Transverse colon (tissue), 4 donors: ENCODE data around the gene CXXC4. TPM values are rescaled to one million over a fixed set of nuclear protein-coding genes. Genes with fewer than 3 reads are reported as not detected.
A peak's percentile ranks its signal among the peaks of the same experiment; 100 is the strongest.

ENCODE experiments used
- DNase-seq: peaks from one replicate; pipeline ENCODE4 v3.0.0-alpha.2; 2019
- H3K27ac ChIP-seq, 4 donors: fragments of 200-600 bp; sonication (generic); 2 replicates each; pipeline ENCODE4 v1.5.1; 2016 to 2018; ENCODE audit warnings: inconsistent platforms in 4 of 4
- H3K27me3 ChIP-seq: fragments of 200-600 bp; sonication (generic); 2 replicates; pipeline ENCODE4 v1.5.1; 2017; ENCODE audit warnings: inconsistent platforms
- H3K36me3 ChIP-seq, 4 donors: fragments of 200-600 bp; sonication (generic); 2 replicates each; pipeline ENCODE4 v1.5.1; 2017 to 2019; ENCODE audit warnings: inconsistent platforms in 4 of 4
- H3K4me1 ChIP-seq, 4 donors: fragments of 200-600 bp; sonication (generic); 2 replicates each; pipeline ENCODE4 v1.5.1; 2017 to 2020; ENCODE audit warnings: inconsistent platforms in 4 of 4
- H3K4me3 ChIP-seq, 4 donors: fragments of 200-600 bp; sonication (generic); 1 replicate in 1 of 4; 2 replicates in 3 of 4; pipeline versions ENCODE4 v1.5.1 to v1.6.1; 2017 to 2019; ENCODE audit warnings: inconsistent platforms in 4 of 4
- H3K9me3 ChIP-seq, 2 donors: fragments of 200-600 bp; sonication (generic); 2 replicates each; pipeline ENCODE4 v1.5.1; 2017 to 2019; ENCODE audit warnings: inconsistent platforms in 2 of 2
- CTCF ChIP-seq, 5 experiments: fragments of 200-600 bp in 3 of 5; fragments of 450-650 bp in 2 of 5; sonication (generic) in 3 of 5; IDR thresholded peaks; 1 replicate in 2 of 5; 2 replicates in 3 of 5; pipeline ENCODE4 v1.5.1; 2016 to 2017; ENCODE audit warnings: antibody characterized with exemption in 5 of 5, inconsistent platforms in 3 of 5, mild to moderate bottlenecking in 2 of 5, moderate library complexity in 1 of 5
- EP300 ChIP-seq: sonication (generic); formaldehyde crosslinking; IDR thresholded peaks from one replicate; pipeline ENCODE4 v1.6.1; 2017; ENCODE audit warnings: antibody characterized with exemption, low read depth
- POLR2A ChIP-seq: fragments of 450-650 bp; IDR thresholded peaks from one replicate; pipeline ENCODE4 v1.6.1; 2016; ENCODE audit warnings: antibody characterized with exemption, mild to moderate bottlenecking, moderate library complexity
- POLR2AphosphoS5 ChIP-seq, 3 donors: sonication (generic); formaldehyde crosslinking; IDR thresholded peaks; one replicate each; pipeline ENCODE4 v1.6.1; 2016; ENCODE audit warnings: antibody characterized with exemption in 3 of 3
- WGBS, 2 donors: methylation state at CpG; one replicate each; pipeline ENCODE4 v1.1.5; 2018; ENCODE audit warnings: low coverage in 1 of 2; 5-methylcytosine and 5-hydroxymethylcytosine counted together
- in situ Hi-C, 4 donors: fragments of 200-750 bp; cut with MboI; loops; one replicate each; pipeline versions ENCODE4 v1.15.0 to v1.15.1; 2017; ENCODE audit warnings: low sequenced_read_pairs in 3 of 4, low pct_ligation_motif_present in 1 of 4, low pct_unique_long_range_greater_than_20kb in 1 of 4
- intact Hi-C: fragments of 100-400 bp; cut with DNase I; formaldehyde crosslinking; loops from one replicate; pipeline ENCODE4 v1.15.1; 2023; ENCODE audit warnings: low total_unique reads
- total RNA-seq, 4 donors: library from RNA; depleted of rRNA; stranded (reverse); fragments of >200 nt; gene quantifications; one replicate each; pipeline ENCODE4 v1.1.0, GENCODE V29; 2016

CXXC4 gene
- total RNA-seq, 4 donors from 2014 or later, result 0.96 to 1.7 TPM; not detected in 2

- H3K4me1 ChIP-seq, result peaks cover 0 to 24% (median 9%) of the 10 kb centered on the region in 4 donors
- WGBS, 2 donors, result 94% methylated on average over 1 of the region's 1 CpG
- intact Hi-C loops, result no loop called here
- H3K4me3 ChIP-seq, result no peak overlapping the region
- DNase-seq, result no peak
- H3K27me3 ChIP-seq, result peaks cover 3% of the 10 kb centered on the region
- H3K36me3 ChIP-seq, result no peaks in the 10 kb centered on the region
- no peaks in the 10 kb centered on the region for H3K9me3 ChIP-seq
- in situ Hi-C loops, result no loop called here
- no peak for TF ChIP-seq POLR2A
- TF ChIP-seq CTCF (IDR thresholded peaks at IDR 0.05), result no peak
- TF ChIP-seq EP300, result no peak
- no peak overlapping the region for H3K27ac ChIP-seq
These were observed 6.5 kb downstream of the CXXC4 start for GRCh38 chr4:104488151-104488550.

DNA sequence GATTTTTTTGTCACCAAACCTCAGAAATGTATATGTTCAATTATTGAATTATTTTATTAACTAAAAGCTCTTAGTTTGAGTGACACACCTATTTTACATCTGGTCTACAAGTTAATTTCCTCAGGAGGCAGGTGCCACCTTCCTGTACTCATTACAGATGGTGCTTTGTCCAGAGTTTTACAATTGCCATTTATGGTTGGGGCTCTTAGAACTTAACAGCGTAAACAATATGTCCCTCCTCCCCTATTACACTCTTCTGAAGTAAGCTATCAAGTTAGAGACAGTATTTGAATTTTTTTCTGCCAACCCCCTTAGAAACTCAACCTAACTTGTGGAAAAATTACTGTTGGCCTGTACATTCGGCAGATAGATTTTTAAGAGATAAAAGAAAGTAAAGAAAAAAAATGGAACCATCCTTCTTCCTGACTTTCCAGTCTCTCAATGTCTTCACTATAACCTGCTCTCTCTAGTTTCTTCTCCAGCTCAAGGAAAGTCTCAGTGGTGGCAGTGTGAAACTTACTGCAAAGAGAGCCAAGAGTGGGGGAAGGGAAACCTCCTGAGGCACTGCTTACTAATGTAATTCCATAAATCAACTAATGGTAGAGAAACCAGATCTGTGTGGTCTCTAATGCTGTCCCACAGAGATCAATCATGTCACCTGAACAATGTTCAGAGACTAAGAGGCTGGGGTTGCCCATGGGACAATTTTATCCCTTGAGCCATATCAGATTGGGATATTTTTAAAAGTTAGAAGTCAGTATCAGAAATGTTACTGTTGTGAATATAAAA lies 7.8 kb downstream of the CXXC4 start:
- in situ Hi-C loops (no loop called here), intact Hi-C loops (no loop called here)
- H3K4me3 ChIP-seq, result no peak overlapping the region
- H3K4me1 ChIP-seq, result peaks cover 0 to 12% (median 4%) of the 10 kb centered on the region in 4 donors
- H3K27ac ChIP-seq, result peak overlapping the region in 1 of 4 donors; percentile 19
- TF ChIP-seq POLR2AphosphoS5 (IDR thresholded peaks at IDR 0.05) (no peak), CTCF (IDR thresholded peaks at IDR 0.05) (no peak), EP300 (no peak)
- 42 to 44% methylated on average over 2 of the region's 2 CpGs for WGBS, 2 donors
- DNase-seq, result no peak
- H3K36me3 ChIP-seq, result no peaks in the 10 kb centered on the region
- H3K27me3 ChIP-seq, result peaks cover 3% of the 10 kb centered on the region
- H3K9me3 ChIP-seq, result no peaks in the 10 kb centered on the region

GRCh38 chr4:104475652-104476051 lies 19.0 kb downstream of the CXXC4 start:
- no peaks in the 10 kb centered on the region for H3K27me3 ChIP-seq
- H3K27ac ChIP-seq, result no peak overlapping the region
- in situ Hi-C loops (no loop called here), intact Hi-C loops (loop anchor here (1.0 to 5.0 kb wide), 2 partner anchors 22 to 242 kb away; no protein-coding TSS in a partner anchor)
- DNase-seq, result no peak
- WGBS, 2 donors, result 84 to 100% methylated on average over 1 to 4 of the region's 4 CpGs
- H3K9me3 ChIP-seq, result no peaks in the 10 kb centered on the region
- H3K36me3 ChIP-seq, result no peaks in the 10 kb centered on the region
- no peaks in the 10 kb centered on the region for H3K4me1 ChIP-seq
- no peak for TF ChIP-seq POLR2A
- TF ChIP-seq EP300, result no peak
- no peak for TF ChIP-seq POLR2AphosphoS5 (IDR thresholded peaks at IDR 0.05)
- TF ChIP-seq CTCF (IDR thresholded peaks at IDR 0.05), result no peak
- H3K4me3 ChIP-seq, result no peak overlapping the region

GRCh38 chr4:104472766-104473165 lies 21.9 kb downstream of the CXXC4 start:
- Histone ChIP-seq H3K4me3 (no peak overlapping the region), H3K36me3 (no peaks in the 10 kb centered on the region), H3K4me1 (no peaks in the 10 kb centered on the region), H3K27ac (no peak overlapping the region), H3K9me3 (no peaks in the 10 kb centered on the region), H3K27me3 (no peaks in the 10 kb centered on the region)
- DNase-seq, result no peak
- in situ Hi-C loops, result no loop called here
- WGBS, 2 donors, result 93 to 96% methylated on average over 1 of the region's 1 CpG
- intact Hi-C loops, result no loop called here
- TF ChIP-seq CTCF (IDR thresholded peaks at IDR 0.05) (no peak), POLR2AphosphoS5 (IDR thresholded peaks at IDR 0.05) (no peak), POLR2A (no peak), EP300 (no peak)
